Breast epithelium (tissue), 3 donors: ENCODE measurements around the gene FBXW10B.
"Not testable (repeated sequence)": the region's sequence is repeated elsewhere in the genome, so short reads cannot be mapped to it uniquely, and the experiment has no call there.

ENCODE experiments used
- POLR2A ChIP-seq: fragments of 450-650 bp; IDR thresholded peaks from one replicate; pipeline ENCODE4 v1.6.1; 2016; ENCODE audit warnings: antibody characterized with exemption, mild to moderate bottlenecking, moderate library complexity
- POLR2AphosphoS5 ChIP-seq, 3 donors: sonication (generic); formaldehyde crosslinking; IDR thresholded peaks; one replicate each; pipeline ENCODE4 v1.6.1; 2017; ENCODE audit warnings: antibody characterized with exemption in 3 of 3

DNA sequence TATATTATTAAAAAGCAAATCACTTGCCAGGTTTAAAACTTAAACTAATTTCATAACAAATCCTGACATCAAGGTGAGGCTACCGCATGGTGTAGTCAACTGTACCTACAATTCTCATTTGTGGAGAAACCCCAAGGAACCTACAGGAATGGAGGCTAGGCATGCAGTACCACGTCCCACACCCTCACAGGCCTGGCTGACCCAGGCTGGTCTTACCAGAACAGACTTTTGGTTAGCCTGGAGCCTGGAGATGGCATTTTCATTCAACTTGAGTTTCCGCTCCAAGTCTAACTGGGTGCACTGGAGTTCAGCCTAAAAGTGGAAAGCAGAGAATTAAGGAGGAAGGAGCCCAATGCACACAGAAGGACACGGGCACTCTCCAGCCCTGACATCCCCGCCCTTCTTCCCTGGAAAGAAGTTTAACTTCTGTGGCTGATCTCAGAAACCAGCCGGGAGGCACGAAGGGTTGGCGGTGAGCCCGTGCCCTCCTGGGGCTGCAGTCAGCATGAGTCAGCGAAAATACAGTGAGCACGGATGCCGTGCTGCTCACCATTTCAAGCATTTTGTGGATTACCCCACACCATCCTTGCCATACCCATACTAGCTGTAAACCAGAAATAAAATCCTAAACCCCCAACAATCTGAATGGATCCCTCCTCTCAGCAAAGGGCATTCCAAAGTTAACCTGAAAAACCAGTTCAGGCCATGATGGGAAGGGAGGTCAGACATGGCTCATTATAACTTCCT lies 23.2 kb upstream of the FBXW10B start:
- TF ChIP-seq POLR2AphosphoS5 (IDR thresholded peaks at IDR 0.05); POLR2A: not testable (repeated sequence)
